Endothelial cell (in vitro differentiated cells): ENCODE measurements around the gene ULK1. TPM values are rescaled to one million over a fixed set of nuclear protein-coding genes. Genes with fewer than 3 reads are reported as not detected.

Experiments used
- DNase-seq: peaks from one replicate; pipeline ENCODE4 v3.0.0; 2021; ENCODE audit warnings: low spot score
- H3K27ac Mint-ChIP-seq: one replicate; pipeline ENCODE4 v1.8.0; 2021; ENCODE audit warnings: mixed read lengths, inconsistent platforms; ENCODE audit not compliant: unreplicated experiment
- H3K27me3 Mint-ChIP-seq: one replicate; pipeline ENCODE4 v1.8.0; 2021; ENCODE audit warnings: mild to moderate bottlenecking, moderate library complexity, mixed read lengths, inconsistent platforms; ENCODE audit not compliant: unreplicated experiment
- H3K36me3 Mint-ChIP-seq: one replicate; pipeline ENCODE4 v1.8.0; 2021; ENCODE audit warnings: mild to moderate bottlenecking, low read depth, mixed read lengths, inconsistent platforms; ENCODE audit not compliant: unreplicated experiment
- H3K4me1 Mint-ChIP-seq: one replicate; pipeline ENCODE4 v1.8.0; 2021; ENCODE audit warnings: mild to moderate bottlenecking, mixed read lengths, inconsistent platforms; ENCODE audit not compliant: unreplicated experiment
- H3K4me3 Mint-ChIP-seq: one replicate; pipeline ENCODE4 v1.8.0; 2021; ENCODE audit warnings: mild to moderate bottlenecking, mixed read lengths, inconsistent platforms; ENCODE audit not compliant: unreplicated experiment
- H3K9me3 Mint-ChIP-seq: one replicate; pipeline ENCODE4 v1.8.0; 2021; ENCODE audit warnings: mixed read lengths, inconsistent platforms; ENCODE audit not compliant: unreplicated experiment
- CTCF ChIP-seq: fragments of 200-600 bp; sonication (generic); IDR thresholded peaks from one replicate; pipeline ENCODE4 v1.5.0; 2021; ENCODE audit warnings: antibody characterized with exemption; ENCODE audit not compliant: unreplicated experiment
- total RNA-seq: library from RNA; stranded (reverse); fragmentation: NEBNext Ultra II Directional; extraction: Animal tissue kit (Norgen Biotek cat#: 25700); gene quantifications from one replicate; pipeline ENCODE4 v1.2.1, GENCODE V29; 2021; ENCODE audit not compliant: unreplicated experiment

Gene ULK1
- total RNA-seq, 1 donor from 2014 or later: 53.7 TPM

- DNase-seq: no peak
- H3K4me1 Mint-ChIP-seq: peaks cover 5% of the 10 kb centered on the region
- H3K4me3 Mint-ChIP-seq: peak overlapping the region; percentile 92
- H3K27me3 Mint-ChIP-seq: peaks cover 7% of the 10 kb centered on the region
- peak overlapping the region; percentile 27 for H3K27ac Mint-ChIP-seq
- no peaks in the 10 kb centered on the region for H3K9me3 Mint-ChIP-seq
- H3K36me3 Mint-ChIP-seq: peaks cover 14% of the 10 kb centered on the region
- TF ChIP-seq CTCF: no peak
Measured at GRCh38 chr12:131928080-131928710, 33.8 kb downstream of the ULK1 start.

GRCh38 chr12:131928711-131929580 lies 34.5 kb downstream of the ULK1 start, which contains the start of gene PUS1:
PUS1 (plus strand) TSS chr12:131929276; CDS start chr12:131929723, 447 bp downstream.
- peaks cover 21% of the 10 kb centered on the region for H3K36me3 Mint-ChIP-seq
- DNase-seq: peak; percentile 93
- TF ChIP-seq CTCF: no peak
- H3K4me3 Mint-ChIP-seq: peak within 1 kb of the TSS; percentile 95
- H3K4me1 Mint-ChIP-seq: peaks cover 5% of the 10 kb centered on the region
- peaks cover 7% of the 10 kb centered on the region for H3K27me3 Mint-ChIP-seq
- H3K27ac Mint-ChIP-seq: peak within 1 kb of the TSS; percentile 27
- H3K9me3 Mint-ChIP-seq: no peaks in the 10 kb centered on the region

GRCh38 chr12:131929581-131930456 lies 35.4 kb downstream of the ULK1 start:
- Mint-ChIP-seq H3K4me1 (peaks cover 5% of the 10 kb centered on the region), H3K9me3 (no peaks in the 10 kb centered on the region), H3K27me3 (peaks cover 7% of the 10 kb centered on the region), H3K27ac (peak overlapping the region; percentile 18), H3K36me3 (peaks cover 22% of the 10 kb centered on the region), H3K4me3 (peak overlapping the region; percentile 95)
- peak; percentile 41 for DNase-seq
- TF ChIP-seq CTCF: no peak

GRCh38 chr12:131930510-131930909 lies 36.1 kb downstream of the ULK1 start:
- Mint-ChIP-seq H3K27me3 (peaks cover 6% of the 10 kb centered on the region), H3K27ac (no peak overlapping the region), H3K4me3 (peak overlapping the region; percentile 89), H3K4me1 (peaks cover 5% of the 10 kb centered on the region), H3K36me3 (peaks cover 22% of the 10 kb centered on the region), H3K9me3 (no peaks in the 10 kb centered on the region)
- no peak for TF ChIP-seq CTCF
- no peak for DNase-seq
